Retinal pigment epithelial cell (primary cell): ENCODE data around the gene ZNF124.

Source experiments
- DNase-seq: peaks from one replicate; pipeline ENCODE4 v3.0.0-alpha.2; 2010; ENCODE audit warnings: low read depth
- H3K4me3 ChIP-seq: 2 replicates; pipeline ENCODE4 v1.5.1; 2011; ENCODE audit warnings: mild to moderate bottlenecking, low read length, control low read depth, moderate library complexity
- TF ChIP-seq, protein P1 (sequence below): conservative IDR thresholded peaks from 2 replicates; pipeline ENCODE4 v1.5.1; 2011; ENCODE audit warnings: low read depth, low read length, control low read depth, inconsistent platforms

The ZNF124 gene

DNA sequence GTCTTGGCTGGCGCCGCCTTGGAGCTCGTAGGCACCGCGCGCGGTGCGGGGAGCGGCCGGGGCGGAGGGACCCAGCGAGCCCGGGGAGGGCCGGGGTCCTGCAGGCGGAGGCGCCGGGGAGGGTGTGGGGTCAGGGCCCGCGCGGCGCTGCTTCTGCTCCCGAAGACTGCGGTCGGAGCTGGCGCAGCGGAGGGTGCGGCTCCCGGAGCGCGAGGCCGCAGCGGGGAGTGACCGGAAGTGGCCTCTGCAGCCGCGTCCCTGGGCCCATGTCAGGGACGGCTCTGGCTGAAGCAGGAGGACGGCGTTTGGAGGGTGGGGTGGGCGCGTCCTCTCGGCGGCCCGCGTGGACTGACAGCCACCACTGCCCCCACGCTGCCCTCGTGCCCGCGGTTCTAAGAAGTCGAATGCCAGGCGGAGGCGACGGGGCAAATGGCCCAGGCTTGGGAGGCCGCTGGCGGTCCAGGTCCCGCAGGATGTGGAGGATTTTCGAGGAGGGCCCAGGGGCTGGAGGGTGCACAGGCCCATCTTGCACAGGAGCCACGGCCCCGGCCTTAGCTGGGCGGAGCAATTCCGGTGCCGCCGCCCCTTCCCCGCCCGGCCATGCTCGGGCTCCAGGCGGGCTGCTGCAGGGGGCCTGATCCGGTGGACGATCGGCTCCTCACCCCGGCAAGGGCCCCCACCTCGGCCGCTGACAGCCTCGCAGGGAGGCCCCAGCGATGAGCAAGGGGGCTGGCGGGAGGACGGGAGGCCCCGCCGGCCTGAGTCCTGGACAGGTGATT lies 59.9 kb downstream of the ZNF124 start:
- TF ChIP-seq, protein P1, sequence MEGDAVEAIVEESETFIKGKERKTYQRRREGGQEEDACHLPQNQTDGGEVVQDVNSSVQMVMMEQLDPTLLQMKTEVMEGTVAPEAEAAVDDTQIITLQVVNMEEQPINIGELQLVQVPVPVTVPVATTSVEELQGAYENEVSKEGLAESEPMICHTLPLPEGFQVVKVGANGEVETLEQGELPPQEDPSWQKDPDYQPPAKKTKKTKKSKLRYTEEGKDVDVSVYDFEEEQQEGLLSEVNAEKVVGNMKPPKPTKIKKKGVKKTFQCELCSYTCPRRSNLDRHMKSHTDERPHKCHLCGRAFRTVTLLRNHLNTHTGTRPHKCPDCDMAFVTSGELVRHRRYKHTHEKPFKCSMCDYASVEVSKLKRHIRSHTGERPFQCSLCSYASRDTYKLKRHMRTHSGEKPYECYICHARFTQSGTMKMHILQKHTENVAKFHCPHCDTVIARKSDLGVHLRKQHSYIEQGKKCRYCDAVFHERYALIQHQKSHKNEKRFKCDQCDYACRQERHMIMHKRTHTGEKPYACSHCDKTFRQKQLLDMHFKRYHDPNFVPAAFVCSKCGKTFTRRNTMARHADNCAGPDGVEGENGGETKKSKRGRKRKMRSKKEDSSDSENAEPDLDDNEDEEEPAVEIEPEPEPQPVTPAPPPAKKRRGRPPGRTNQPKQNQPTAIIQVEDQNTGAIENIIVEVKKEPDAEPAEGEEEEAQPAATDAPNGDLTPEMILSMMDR: no peak
- H3K4me3 ChIP-seq: peak overlapping the region; percentile 56
- no peak for DNase-seq

DNA sequence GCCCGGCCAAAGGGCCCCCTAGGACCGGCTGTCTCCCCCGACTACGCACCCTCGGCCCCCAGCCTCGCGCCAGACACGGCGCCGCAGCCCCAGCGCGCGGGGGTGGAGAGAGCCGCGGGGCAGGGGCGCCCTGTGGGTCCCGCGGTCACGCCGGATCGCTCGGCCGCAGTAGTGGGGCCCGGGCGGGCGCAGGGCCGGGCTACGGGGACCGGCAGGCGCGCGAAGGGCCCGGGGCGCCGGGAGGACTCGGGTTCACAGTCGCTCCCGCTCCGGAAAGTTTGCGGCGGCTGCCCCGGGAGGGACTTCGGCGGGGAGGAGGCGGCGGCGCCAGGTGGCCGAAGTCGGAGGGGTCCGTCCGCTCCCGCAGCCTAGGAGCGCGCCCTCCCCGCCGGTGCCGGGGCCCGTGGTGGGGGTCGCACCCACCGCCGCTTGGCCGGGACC lies 60.5 kb downstream of the ZNF124 start:
- TF ChIP-seq, protein P1: no peak
- H3K4me3 ChIP-seq: peak overlapping the region; percentile 56
- DNase-seq: no peak

DNA sequence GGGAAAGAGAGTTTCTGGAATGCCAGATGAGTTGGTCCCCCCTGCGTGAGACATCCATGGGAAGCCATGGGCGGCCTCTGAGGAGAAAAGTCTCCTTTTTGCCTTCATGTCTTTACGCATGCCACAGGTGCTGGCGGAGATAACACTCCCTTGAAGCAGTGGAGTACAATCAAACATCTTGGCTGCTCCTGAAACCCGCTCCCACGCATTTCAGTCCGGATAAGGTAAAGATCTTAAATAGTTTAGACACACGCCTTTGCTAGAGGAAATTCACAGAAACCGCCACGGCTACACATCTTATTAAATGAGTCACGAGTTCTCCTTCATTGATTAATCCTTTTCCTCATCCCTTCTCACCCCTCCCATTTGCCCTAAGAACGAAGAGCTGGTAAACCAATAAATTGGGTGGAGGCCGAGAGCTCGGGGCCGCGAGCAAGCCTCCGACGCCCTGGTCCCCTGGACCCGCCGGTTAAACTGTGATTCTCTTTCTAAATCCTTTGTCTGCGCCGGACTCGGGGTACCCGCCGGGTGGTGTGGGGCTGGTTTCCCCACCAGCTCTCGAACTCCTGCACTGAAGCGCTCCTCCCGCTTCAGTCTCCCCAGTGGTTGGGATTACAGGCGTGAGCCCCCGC lies 61.1 kb downstream of the ZNF124 start:
- DNase-seq: peak; percentile 22
- TF ChIP-seq, protein P1: no peak
- H3K4me3 ChIP-seq: peak overlapping the region; percentile 56

DNA sequence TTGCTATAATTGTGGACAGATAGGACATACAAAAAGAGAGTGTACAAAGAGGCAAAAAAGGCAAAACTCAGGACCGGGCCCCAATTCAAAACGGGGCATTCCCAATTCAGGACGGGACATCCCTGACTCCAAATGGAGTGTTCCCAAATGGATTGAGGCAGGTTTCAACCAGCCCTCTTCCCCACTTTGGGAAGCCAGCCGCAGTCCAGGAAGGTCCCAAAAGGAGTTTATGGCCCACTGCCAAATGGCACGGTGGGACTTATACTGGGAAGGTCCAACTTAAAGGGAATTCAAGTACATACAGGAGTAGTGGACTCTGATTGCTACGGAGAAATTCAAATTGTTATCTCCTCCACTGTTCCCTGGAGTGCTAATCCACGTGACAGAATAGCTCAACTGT lies 64.1 kb downstream of the ZNF124 start:
- H3K4me3 ChIP-seq: no peak overlapping the region
- TF ChIP-seq, protein P1: no peak
- no peak for DNase-seq

DNA sequence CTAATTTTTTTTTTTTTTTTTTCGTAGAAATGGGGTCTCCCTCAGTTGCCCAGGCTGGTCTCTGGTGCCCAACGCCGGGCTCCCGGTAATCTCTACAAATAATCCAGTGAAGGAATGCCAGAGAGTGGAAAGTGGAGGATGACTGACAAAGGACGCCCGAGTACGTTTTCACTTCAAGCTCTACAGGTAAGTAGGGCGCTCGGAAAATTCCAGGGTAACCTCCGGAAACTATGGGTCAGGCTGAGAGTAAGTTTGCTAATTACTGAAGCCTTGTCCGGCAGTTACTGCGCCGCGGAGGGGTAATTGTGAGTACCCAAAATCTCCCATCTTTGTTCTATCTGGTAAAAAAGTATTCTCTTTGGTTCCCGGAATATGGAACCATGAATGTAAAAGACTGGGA lies 65.9 kb downstream of the ZNF124 start:
- H3K4me3 ChIP-seq: no peak overlapping the region
- TF ChIP-seq, protein P1: no peak
- no peak for DNase-seq
